Stimulated activated CD4-positive, alpha-beta T cell treated with anti-CD3 and anti-CD28 coated beads, TNF-alpha, amount 100 ng/mL, for 4 hours (primary cell): ENCODE measurements around the gene SELENOT.

Source experiments
- DNase-seq, 3 experiments: peaks; one replicate each; pipeline ENCODE4 v3.0.0-alpha.2; 2020; ENCODE audit warnings: low read depth in 3 of 3

SELENOT gene

DNA sequence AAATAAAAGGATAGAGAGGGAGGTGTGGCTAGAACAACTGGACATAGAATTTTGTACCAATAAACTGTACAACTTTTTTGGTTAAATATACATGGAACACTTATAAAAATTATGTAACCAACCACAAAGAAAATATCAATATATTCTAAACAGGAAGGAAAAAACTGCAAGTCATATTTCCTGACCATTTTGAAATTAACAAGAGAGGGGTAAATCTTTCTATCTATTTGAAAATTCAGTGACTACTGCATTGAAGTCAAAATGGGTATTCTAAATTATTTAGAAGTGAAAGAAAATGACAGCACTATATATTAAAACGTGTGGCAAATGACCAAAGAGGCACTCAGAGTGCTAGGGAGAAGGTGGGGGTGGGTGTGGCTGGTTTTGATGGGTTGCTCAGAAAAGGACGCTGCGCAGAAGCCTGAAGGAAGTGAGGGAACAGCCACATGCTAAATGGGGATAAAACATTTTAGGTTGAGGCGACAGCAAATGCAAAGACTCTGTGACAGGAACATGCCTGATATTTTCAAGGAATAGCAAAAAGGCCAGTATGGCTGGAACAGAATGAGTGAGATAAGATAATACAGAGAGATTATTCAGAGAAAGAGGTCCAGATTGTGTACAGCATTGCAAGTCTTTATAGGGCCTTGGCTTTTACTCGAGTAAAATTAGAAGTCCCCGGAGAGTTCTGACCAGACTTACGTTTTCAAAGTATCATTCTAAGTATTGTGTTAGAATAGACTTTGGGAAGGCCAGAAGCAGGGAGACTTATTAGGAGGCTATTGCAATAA lies 59.5 kb downstream of the SELENOT start:
- DNase-seq, result no peak

DNA sequence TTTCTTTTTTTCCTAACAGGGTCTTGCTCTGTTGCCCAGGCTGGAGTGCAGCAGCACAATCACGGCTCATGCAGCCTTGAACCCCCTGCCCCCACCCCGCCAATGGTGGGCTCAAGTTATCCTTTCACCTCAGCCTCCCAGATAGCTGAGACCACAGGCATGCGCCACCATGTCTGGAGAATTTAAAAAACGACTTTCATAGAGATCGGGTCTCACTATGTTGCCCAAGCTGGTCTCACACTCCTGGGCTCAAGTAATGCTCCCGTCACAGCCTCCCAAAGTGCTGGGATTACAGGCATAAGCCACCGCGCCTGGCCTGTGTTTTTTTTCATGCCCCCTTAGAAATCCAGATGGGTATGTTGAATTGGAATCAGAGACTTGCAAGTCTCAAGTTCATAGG lies 60.3 kb downstream of the SELENOT start:
- DNase-seq, result no peak

DNA sequence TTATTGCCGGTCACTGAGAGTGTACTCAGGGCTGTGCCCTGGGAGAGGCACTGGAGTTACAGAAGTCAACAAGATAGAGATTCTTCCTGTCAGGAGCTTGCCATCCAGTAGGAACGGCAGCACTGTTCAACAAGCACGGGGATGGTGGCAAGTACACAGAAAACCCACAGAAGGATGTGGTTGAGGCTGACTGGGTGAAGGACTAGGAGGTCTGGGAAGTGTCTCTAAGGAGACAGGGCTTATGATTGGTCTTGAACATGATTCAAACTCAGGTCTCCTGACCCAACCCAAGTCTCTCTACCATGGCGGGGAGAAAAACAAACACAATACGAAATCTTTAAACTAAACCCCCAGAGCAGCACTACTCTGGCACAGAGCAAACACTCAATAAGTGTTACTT lies 63.0 kb downstream of the SELENOT start:
- no peak for DNase-seq

DNA sequence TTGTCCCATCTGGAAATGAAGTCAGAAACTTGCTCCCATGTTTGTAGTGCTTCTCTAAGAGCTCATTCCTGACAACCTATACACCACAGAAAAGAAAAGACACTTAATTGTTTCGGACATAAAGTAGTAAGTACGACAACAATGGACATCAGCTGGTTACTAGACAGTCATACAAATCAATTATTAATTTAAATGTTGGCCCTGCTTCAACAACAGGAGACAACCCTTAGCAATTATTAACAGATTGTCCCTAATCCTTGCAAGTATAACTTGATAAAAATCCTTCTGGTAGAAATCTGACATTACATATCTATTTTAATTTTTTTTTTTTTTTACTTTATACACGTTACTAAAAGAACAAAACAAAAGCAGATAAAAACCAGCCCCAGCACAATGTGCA lies 70.8 kb downstream of the SELENOT start:
- no peak for DNase-seq

DNA sequence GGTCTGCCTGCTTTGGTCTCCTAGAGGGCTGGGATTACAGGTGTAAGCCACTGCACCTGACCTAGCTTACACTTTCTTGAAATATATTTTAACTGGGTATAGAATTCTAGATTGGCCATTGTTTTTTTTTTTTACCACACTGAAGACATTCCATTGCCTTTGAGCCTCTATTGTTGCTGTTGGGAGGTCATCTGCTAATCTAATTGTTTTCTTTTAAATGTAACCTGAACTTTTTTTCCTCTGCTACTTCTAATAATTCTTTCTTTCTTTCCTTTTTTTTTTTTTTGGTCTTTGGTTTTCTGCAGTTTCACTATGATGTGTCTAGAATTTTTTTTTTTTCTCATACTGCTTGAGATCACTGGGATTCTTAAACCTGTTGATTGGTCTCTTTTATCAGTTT lies 72.5 kb downstream of the SELENOT start:
- DNase-seq, result no peak
